ENCODE results near the gene LILRB3. TPM values are rescaled to one million over a fixed set of nuclear protein-coding genes. Genes with fewer than 3 reads are reported as not detected.
"Not testable (repeated sequence)": the region's sequence is repeated elsewhere in the genome, so short reads cannot be mapped to it uniquely, and the experiment has no call there.

LILRB3 gene
- total RNA-seq, 2 donors from 2014 or later: 0.31 to 1.2 TPM

GRCh38 chr19:54214217-54214616 is 8.6 kb downstream of the LILRB3 start:
- H3K27me3 Mint-ChIP-seq (ENCODE audit: low read depth); H3K9me3 Mint-ChIP-seq; H3K27ac Mint-ChIP-seq; H3K4me3 Mint-ChIP-seq; ATAC-seq (replicated peaks in 1 of 2); DNase-seq: not testable (repeated sequence)
- Mint-ChIP-seq H3K36me3 (ENCODE audit: insufficient read depth in 2 of 2) (peaks cover 5 to 26% of the 10 kb centered on the region in 2 donors), H3K4me1 (ENCODE audit: low read depth) (peaks cover 35% of the 10 kb centered on the region)

GRCh38 chr19:54211235-54211634 is 11.6 kb downstream of the LILRB3 start:
- H3K27me3 Mint-ChIP-seq (ENCODE audit: low read depth): no peaks in the 10 kb centered on the region
- H3K9me3 Mint-ChIP-seq: no peaks in the 10 kb centered on the region
- ATAC-seq (replicated peaks in 1 of 2): peak in 1 of 2 donors; percentile 3
- H3K4me3 Mint-ChIP-seq: peak overlapping the region; percentile 38 to 68
- no peak for DNase-seq
- peaks cover 65% of the 10 kb centered on the region for H3K4me1 Mint-ChIP-seq (ENCODE audit: low read depth)
- H3K27ac Mint-ChIP-seq: peak overlapping the region; percentile 10
- peaks cover 8 to 38% of the 10 kb centered on the region in 2 donors for H3K36me3 Mint-ChIP-seq (ENCODE audit: insufficient read depth in 2 of 2)

GRCh38 chr19:54209811-54210494 is 12.9 kb downstream of the LILRB3 start:
- DNase-seq (peak in 1 of 2 donors; percentile 37), ATAC-seq (replicated peaks in 1 of 2) (peak in 1 of 2 donors; percentile 2)
- no peaks in the 10 kb centered on the region for H3K27me3 Mint-ChIP-seq (ENCODE audit: low read depth)
- H3K27ac Mint-ChIP-seq: peak overlapping the region; percentile 6
- no peaks in the 10 kb centered on the region for H3K9me3 Mint-ChIP-seq
- H3K4me1 Mint-ChIP-seq (ENCODE audit: low read depth): peaks cover 78% of the 10 kb centered on the region
- peak overlapping the region; percentile 38 to 68 for H3K4me3 Mint-ChIP-seq
- H3K36me3 Mint-ChIP-seq (ENCODE audit: insufficient read depth in 2 of 2): peaks cover 11 to 43% of the 10 kb centered on the region in 2 donors

GRCh38 chr19:54209058-54209810 is 13.6 kb downstream of the LILRB3 start:
- ATAC-seq (replicated peaks in 1 of 2) (peak in 1 of 2 donors; percentile 4), DNase-seq (peak in 1 of 2 donors; percentile 45)
- H3K36me3 Mint-ChIP-seq (ENCODE audit: insufficient read depth in 2 of 2): peaks cover 15 to 50% of the 10 kb centered on the region in 2 donors
- H3K4me3 Mint-ChIP-seq: peak overlapping the region in 1 of 2 donors; percentile 68
- H3K9me3 Mint-ChIP-seq: no peaks in the 10 kb centered on the region
- no peak overlapping the region for H3K27ac Mint-ChIP-seq
- H3K4me1 Mint-ChIP-seq (ENCODE audit: low read depth): peaks cover 85% of the 10 kb centered on the region
- H3K27me3 Mint-ChIP-seq (ENCODE audit: low read depth): no peaks in the 10 kb centered on the region

GRCh38 chr19:54208784-54209057 is 14.1 kb downstream of the LILRB3 start:
- DNase-seq (no peak), ATAC-seq (replicated peaks in 1 of 2) (no peak)
- Mint-ChIP-seq H3K36me3 (ENCODE audit: insufficient read depth in 2 of 2) (peaks cover 15 to 49% of the 10 kb centered on the region in 2 donors), H3K4me3 (peak overlapping the region; percentile 71 to 94), H3K4me1 (ENCODE audit: low read depth) (peaks cover 90% of the 10 kb centered on the region), H3K9me3 (no peaks in the 10 kb centered on the region), H3K27ac (peak overlapping the region; percentile 39), H3K27me3 (ENCODE audit: low read depth) (no peaks in the 10 kb centered on the region)

GRCh38 chr19:54207983-54208783 is 14.6 kb downstream of the LILRB3 start:
- DNase-seq (peak; percentile 53 to 62), ATAC-seq (replicated peaks in 1 of 2) (peak; percentile 8 to 34)
- Mint-ChIP-seq H3K9me3 (no peaks in the 10 kb centered on the region), H3K4me1 (ENCODE audit: low read depth) (peaks cover 95% of the 10 kb centered on the region), H3K27ac (peak overlapping the region; percentile 39), H3K36me3 (ENCODE audit: insufficient read depth in 2 of 2) (peaks cover 18 to 50% of the 10 kb centered on the region in 2 donors), H3K27me3 (ENCODE audit: low read depth) (no peaks in the 10 kb centered on the region), H3K4me3 (peak overlapping the region; percentile 71 to 94)

GRCh38 chr19:54207676-54207982 is 15.2 kb downstream of the LILRB3 start:
- H3K4me3 Mint-ChIP-seq: peak overlapping the region; percentile 71 to 94
- DNase-seq (no peak), ATAC-seq (replicated peaks in 1 of 2) (peak; percentile 9 to 32)
- H3K27ac Mint-ChIP-seq: peak overlapping the region; percentile 39
- H3K27me3 Mint-ChIP-seq (ENCODE audit: low read depth): no peaks in the 10 kb centered on the region
- no peaks in the 10 kb centered on the region for H3K9me3 Mint-ChIP-seq
- H3K4me1 Mint-ChIP-seq (ENCODE audit: low read depth): peaks cover 100% of the 10 kb centered on the region
- H3K36me3 Mint-ChIP-seq (ENCODE audit: insufficient read depth in 2 of 2): peaks cover 22 to 52% of the 10 kb centered on the region in 2 donors

- not testable (repeated sequence) for DNase-seq; H3K27me3 Mint-ChIP-seq (ENCODE audit: low read depth); H3K9me3 Mint-ChIP-seq; ATAC-seq (replicated peaks in 1 of 2)
- Mint-ChIP-seq H3K27ac (peak overlapping the region; percentile 39), H3K36me3 (ENCODE audit: insufficient read depth in 2 of 2) (peaks cover 25 to 56% of the 10 kb centered on the region in 2 donors), H3K4me3 (peak overlapping the region; percentile 71 to 94), H3K4me1 (ENCODE audit: low read depth) (peaks cover 100% of the 10 kb centered on the region)
Observed at GRCh38 chr19:54207193-54207592, 15.6 kb downstream of the LILRB3 start.

- Mint-ChIP-seq H3K4me1 (ENCODE audit: low read depth) (peaks cover 100% of the 10 kb centered on the region), H3K27ac (peak overlapping the region; percentile 39)
Observed at GRCh38 chr19:54206831-54207177, 16.0 kb downstream of the LILRB3 start.

GRCh38 chr19:54206030-54206830 is 16.6 kb downstream of the LILRB3 start:
- peaks cover 98% of the 10 kb centered on the region for H3K4me1 Mint-ChIP-seq (ENCODE audit: low read depth)
- no peak for DNase-seq
- H3K27me3 Mint-ChIP-seq (ENCODE audit: low read depth): no peaks in the 10 kb centered on the region
- no peaks in the 10 kb centered on the region for H3K9me3 Mint-ChIP-seq
- H3K27ac Mint-ChIP-seq: no peak overlapping the region
- ATAC-seq (replicated peaks in 1 of 2): no peak
- H3K36me3 Mint-ChIP-seq (ENCODE audit: insufficient read depth in 2 of 2): peaks cover 29 to 63% of the 10 kb centered on the region in 2 donors
- H3K4me3 Mint-ChIP-seq: peak overlapping the region; percentile 71 to 94

More at GRCh38 chr19:54206831-54207177, 16.0 kb downstream of the LILRB3 start:
- peak overlapping the region; percentile 71 to 94 for H3K4me3 Mint-ChIP-seq
- no peaks in the 10 kb centered on the region for H3K9me3 Mint-ChIP-seq
- DNase-seq (no peak), ATAC-seq (replicated peaks in 1 of 2) (no peak)
- H3K27me3 Mint-ChIP-seq (ENCODE audit: low read depth): no peaks in the 10 kb centered on the region
- H3K36me3 Mint-ChIP-seq (ENCODE audit: insufficient read depth in 2 of 2): peaks cover 27 to 58% of the 10 kb centered on the region in 2 donors

GRCh38 chr19:54204767-54205468 is 17.9 kb downstream of the LILRB3 start:
- Mint-ChIP-seq H3K27ac (peak overlapping the region; percentile 87), H3K9me3 (no peaks in the 10 kb centered on the region), H3K4me1 (ENCODE audit: low read depth) (peaks cover 92% of the 10 kb centered on the region), H3K36me3 (ENCODE audit: insufficient read depth in 2 of 2) (peaks cover 28 to 63% of the 10 kb centered on the region in 2 donors), H3K4me3 (peak overlapping the region; percentile 93 to 94), H3K27me3 (ENCODE audit: low read depth) (no peaks in the 10 kb centered on the region)
- ATAC-seq (replicated peaks in 1 of 2): no peak
- DNase-seq: no peak

GRCh38 chr19:54203151-54203611 is 19.6 kb downstream of the LILRB3 start:
- peak overlapping the region; percentile 93 to 94 for H3K4me3 Mint-ChIP-seq
- ATAC-seq (replicated peaks in 1 of 2): no peak
- peaks cover 28 to 55% of the 10 kb centered on the region in 2 donors for H3K36me3 Mint-ChIP-seq (ENCODE audit: insufficient read depth in 2 of 2)
- peak overlapping the region; percentile 97 for H3K27ac Mint-ChIP-seq
- no peaks in the 10 kb centered on the region for H3K9me3 Mint-ChIP-seq
- H3K4me1 Mint-ChIP-seq (ENCODE audit: low read depth): peaks cover 85% of the 10 kb centered on the region
- no peak for DNase-seq
- no peaks in the 10 kb centered on the region for H3K27me3 Mint-ChIP-seq (ENCODE audit: low read depth)

Measured in activated T-cell treated with anti-CD3 and anti-CD28 coated beads, Interleukin-2, amount 50 U/mL, for 72 hours (primary cell).